ENCODE measurements around the gene SCN7A.

- TF ChIP-seq HNF4A (conservative IDR thresholded peaks at IDR 0.05), result no peak
- TF ChIP-seq TAF1 (conservative IDR thresholded peaks at IDR 0.05), result no peak
These were observed 120.1 kb downstream of the SCN7A start for GRCh38 chr2:166373951-166374350.
